ENCODE data around the gene PIGM.

Gene PIGM

DNA sequence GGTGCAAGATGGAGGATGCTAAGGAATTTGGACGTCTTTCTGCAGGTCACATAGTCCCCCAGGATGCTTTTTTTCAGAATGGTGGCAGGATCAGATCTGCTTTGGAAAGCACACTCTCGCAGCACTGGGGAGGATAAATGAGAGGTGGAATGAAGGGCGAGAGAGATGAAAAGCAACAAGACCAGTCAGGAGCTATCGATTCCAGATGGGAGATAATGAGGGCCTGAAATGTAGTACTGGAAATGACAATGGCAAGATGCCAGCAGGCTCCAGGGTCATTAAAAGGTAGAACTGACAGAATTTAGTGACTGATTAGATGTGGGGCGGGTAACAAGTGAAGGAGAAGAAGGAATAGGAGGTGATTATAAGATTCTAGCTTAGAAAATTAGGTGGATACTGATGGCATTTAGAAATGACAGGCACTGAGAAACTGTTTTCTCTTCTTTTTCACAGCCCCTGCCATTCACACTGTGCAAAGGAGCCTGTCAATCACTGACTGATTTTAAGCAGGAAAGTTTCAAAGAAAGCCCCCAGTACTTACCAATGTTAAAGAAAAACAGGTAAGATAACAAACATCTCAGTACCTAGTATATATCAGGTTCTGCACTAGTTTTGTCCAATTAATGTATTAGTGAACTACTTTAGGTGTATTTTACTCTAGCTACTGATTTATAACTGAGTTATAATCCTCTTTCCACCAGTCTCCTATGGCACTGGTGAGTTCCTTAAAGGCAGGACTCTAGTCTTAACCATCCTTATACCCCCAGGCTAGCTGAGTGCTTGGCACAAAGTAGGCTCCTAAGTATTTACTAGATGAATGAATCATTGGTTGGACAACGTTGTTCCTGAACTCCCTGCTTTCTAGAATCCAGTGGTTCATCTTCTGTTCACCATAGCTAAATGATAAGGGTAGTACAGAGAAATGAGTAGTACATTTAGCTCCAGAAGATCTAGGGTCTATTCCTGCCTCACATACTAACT, 9.2 kb downstream of the PIGM start:
- no peak for DNase-seq (ENCODE audit: low spot score)

DNA sequence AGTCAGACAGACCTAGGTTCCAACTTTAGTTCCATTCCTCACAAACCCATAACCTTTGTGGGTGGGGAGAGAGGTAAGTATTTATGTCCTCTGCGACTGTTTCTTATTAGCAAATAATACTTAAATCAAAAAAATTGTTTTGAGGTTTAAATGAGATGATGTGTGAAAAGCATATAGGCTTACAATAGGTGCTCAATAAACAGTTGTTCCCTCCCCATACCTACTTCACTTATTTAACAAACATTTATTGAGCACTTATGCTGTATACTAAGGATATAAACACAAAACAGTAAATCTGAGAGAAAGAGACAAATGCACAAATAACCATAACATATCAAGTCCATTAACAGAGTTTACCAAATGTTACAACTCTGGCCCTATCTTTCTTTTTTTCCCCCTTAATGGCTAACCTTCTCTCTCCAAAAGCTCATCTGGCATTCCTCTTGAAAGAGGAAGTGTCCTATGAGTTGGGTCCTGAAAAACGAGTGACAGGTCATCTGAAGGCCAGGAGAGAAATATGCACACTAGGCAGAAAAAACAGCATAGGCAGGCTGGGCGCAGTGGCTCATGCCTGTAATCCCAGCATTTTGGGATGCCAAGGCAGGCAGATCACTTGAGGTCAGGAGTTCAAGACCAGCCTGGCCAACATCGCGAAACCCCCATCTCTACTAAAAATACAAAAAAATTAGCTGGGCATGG, 10.3 kb downstream of the PIGM start:
- DNase-seq (ENCODE audit: low spot score), result no peak

DNA sequence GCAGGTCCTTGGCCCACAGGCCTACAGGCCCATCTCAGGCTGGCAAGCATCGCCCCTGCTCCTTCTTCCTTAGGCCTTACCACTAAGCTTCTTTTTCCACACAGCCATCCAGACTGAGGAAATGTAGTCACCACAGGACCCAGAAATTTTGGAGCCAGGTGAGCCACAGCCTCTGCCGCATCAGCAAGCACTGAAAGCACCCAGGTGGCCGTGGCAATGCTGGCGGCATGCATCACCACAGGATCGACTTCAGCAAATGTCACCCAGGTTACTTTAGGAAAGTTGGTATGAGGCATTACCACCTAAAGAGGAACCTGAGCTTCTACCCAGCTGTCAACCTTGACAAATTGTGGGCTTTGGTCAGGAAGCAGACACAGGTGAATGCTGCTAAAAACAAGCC, 11.6 kb downstream of the PIGM start:
- no peak for DNase-seq (ENCODE audit: low spot score)

DNA sequence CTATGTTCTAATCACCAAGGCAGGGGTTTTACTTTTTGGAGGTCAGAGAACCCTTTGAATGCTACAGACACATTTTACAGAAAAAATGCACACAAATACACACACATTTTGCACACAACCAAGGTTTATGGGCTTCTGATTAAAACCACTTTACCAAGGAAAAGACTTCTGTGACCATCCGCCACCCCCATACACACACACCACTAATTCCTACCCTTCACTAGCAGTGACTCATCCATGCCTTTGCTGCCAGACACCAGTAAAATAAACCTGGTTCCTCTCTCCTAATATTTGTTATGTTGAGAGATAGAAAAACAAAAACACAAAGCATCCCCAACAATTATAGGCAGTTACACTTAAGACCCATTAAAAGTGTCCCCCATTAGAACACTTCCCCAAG, 12.9 kb downstream of the PIGM start:
- no peak for DNase-seq (ENCODE audit: low spot score)

DNA sequence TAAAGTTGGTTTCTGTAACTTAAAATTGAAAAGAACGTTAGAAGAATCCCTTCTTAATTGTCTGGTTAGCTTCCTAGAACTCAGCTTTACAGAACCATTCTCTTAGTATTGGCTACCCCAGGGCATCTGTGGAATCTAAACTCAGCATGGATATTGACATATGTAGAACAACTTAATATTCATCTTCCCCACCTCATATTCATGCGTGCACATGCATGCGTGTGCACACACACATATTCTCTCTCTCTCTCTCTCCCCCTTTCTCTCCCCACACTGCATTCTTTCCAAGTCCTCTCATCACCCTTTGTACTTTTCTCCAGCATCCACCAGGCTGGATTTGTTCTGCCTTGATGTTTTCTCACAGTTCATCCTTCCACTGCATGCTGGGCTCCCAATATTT, 13.4 kb downstream of the PIGM start:
- DNase-seq (ENCODE audit: low spot score), result no peak

DNA sequence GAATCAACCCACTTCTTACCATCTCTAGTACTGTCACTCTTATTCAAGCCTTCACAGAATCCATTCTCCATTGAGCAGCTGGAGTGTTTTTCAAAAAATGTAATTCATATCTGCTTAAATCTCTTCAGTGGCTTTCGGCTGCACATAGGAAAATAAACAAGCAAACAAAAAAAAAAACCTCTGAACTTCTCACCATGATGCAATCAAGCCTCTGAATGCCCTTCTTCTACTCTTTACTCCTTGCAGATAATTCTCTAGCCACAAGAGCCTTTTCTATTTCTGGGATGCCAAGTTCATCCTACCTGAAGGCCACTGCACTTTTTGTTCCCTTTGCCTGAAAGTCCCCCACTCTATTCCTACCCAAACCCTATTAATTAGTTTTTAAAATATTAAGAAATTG, 14.2 kb downstream of the PIGM start:
- DNase-seq (ENCODE audit: low spot score), result no peak

DNA sequence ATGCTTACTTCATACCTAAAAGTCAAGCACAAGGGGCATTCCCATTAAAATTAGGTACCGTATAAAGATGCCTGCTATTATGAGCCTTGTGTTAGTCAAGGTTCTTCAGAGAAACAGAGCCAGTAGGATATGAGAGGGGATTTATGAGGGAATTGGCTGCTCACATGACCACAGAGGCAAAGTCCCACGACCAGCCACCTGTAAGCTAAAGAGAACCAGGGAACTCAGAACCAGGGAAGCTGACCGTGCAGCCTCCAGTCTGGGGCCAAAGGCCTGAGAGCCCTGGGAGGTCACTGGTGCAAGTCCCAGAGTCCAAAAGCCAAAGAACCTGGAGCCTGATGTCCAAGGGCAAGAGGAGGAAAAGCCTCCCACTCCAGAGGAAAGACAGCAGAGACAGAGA, 20.0 kb downstream of the PIGM start:
- no peak for DNase-seq (ENCODE audit: low spot score)

DNA sequence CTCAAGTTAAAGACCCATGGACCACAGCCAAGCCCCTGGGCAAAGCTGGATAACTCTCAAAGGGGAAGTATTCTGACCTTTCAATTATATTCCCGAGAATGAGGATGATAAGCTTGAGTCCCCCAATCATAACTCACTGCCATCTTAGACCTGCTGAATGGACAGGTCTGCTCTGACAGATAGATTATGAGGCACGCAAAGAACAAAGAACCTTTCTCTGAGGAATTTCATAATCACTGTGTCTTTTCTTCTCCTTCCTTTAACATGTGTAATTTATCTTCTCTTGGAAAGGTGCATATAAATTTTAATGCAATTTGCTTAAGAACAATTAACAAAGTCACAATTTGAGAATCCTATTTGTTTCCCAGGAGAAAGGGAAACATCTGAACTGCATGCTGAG, 22.0 kb downstream of the PIGM start:
- DNase-seq (ENCODE audit: low spot score), result no peak

DNA sequence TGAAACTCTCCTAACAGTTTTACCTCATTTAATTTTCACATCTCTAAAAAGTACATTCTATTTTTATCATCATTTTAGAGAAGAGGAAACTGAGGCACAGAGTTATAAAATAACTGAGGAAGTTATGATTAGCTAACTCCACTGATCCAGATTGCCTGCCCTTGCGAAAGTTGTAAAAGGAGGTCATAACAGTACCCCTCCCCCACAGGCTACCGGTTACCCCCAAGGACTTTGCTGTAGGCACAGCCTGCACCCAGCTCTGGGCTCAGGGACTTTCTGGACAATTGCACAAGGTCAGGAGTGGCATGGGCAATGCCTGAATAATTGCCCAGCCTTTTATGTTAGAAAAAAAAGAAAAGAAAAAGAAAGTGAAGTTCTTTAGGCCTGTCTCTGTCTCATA, 22.7 kb downstream of the PIGM start:
- no peak for DNase-seq (ENCODE audit: low spot score)

DNA sequence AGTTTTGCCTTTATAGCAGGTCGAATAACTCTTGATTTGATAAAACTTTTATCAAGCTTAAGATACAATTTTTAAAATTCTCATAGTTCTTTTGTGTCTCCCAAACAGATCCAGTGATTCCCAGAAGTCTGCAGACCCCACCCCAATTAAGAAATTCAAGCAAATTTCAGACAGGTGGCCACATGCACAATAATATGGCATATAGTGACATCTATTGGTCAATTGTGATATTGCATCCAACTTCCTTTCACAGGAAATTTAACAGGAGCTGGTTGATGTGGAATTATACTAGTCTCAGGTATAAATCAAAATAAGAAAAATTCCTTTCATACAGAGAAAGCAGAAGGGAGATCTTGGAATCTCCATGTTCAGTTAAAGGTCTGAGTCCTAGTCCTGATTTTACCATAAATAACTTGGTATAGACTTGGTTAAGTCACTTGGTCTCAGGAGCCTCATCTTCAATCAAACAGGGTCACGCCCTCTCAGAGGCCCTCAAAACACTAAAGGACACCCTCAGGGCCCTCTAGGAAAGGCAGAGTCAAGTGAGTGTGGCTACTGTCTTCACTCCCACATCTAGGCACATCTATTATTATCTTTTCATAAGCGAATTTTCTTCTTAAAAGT, 24.1 kb downstream of the PIGM start:
- DNase-seq (ENCODE audit: low spot score), result peak; percentile 53

DNA sequence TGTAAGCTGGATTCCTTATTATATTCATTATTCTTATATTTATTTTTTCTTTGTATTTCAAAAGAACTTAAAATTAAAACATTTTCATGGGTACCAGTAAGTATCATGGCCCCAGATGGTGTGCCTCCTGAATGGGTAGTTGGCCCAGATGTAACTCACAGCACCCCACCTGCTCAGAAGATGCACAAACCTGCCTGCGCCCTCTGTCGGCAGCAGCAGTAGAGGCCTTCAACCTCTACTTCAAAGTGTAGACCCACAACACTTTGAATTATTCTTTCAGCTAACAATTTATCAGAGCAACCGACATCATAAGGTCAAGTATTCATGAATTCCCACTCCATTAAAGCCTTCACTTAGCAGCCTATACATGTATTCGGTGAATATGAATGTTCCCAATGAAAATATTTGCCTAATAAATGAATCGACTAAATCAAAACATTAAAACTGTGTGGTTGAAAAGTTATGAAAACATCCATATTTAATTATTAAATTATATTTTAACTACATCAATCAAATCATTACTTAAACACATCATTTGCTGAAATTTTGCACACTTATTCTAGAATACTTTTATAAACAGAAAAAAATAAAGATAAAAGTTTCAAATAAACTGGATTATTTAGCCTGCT, 25.4 kb downstream of the PIGM start:
- peak; percentile 75 for DNase-seq (ENCODE audit: low spot score)

DNA sequence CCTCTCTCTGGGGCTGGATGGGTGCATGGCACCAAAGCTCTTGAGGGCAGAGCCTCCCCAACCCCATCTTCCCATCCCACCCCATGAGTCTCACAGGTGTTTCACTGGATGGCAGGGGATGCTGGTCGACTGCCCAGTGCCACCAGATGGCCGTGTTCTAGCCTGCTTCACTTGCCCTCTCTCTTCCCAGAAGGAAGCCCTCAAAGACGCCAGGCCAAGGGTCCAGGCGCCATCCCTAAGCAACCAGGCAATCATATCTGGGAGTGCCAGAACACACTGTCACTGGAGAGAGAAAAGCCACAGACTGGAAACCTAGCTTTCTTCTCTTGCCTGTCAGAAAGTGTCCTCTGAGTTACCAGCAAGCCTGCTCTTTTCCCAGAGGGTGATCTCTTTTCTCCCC, 26.7 kb downstream of the PIGM start:
- DNase-seq (ENCODE audit: low spot score), result no peak

DNA sequence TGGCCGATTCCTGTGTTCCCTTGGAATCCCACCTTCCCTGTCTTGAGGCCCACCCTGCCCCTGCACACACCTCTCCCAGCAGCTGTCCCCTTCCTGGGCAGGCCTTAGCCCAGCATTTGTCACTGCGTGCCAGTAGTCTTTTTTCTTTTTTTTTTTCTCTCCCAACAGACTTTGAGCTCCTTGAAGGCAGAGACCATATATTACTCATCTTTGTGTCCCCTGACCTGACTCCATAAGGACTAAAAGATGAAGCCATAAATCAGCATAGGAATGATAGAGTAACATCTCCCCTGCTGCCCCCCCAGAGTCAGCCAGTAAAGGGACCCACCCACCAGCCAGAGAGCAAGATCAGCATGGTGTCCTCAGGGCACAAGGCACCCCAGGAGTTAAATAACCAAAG, 27.4 kb downstream of the PIGM start:
- no peak for DNase-seq (ENCODE audit: low spot score)

DNA sequence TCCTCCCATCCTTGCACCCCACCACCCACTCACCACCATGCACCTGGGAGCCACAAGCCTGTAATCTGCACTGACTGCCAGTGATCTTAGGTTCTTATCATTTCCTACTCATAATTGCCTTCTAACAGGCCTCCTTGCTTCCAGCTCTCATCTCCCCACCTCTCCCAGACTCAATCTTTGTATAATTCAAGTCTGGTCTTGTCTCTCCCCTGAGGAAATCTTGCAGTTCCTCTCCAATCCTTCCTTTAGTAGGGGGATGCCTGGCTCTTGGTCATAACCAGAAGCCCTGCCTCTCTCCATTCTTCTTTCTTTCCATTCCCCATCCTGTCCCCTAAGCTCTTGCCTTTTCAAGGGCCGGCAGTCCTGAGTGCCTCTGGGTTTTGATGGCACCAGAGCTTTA, 27.8 kb downstream of the PIGM start:
- DNase-seq (ENCODE audit: low spot score), result no peak

DNA sequence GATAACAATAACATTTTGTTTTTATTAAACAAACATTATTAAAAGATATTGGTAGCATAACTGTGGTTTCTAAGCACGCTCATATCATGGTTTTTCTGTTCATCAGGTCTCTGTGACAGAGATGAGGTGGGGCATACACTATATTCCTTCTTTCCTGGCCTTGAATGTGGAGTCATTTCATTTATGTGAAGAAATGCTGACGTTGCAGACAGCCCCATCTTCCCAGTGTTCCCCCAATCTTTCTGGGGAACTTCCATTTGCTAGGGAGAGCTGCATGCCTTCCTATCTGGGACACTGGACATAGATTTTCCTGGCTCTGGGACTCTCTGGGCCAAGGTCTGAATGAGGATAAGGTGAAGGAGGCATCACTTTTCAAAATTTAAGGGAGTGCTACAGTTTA, 30.4 kb downstream of the PIGM start:
- no peak for DNase-seq (ENCODE audit: low spot score)

DNA sequence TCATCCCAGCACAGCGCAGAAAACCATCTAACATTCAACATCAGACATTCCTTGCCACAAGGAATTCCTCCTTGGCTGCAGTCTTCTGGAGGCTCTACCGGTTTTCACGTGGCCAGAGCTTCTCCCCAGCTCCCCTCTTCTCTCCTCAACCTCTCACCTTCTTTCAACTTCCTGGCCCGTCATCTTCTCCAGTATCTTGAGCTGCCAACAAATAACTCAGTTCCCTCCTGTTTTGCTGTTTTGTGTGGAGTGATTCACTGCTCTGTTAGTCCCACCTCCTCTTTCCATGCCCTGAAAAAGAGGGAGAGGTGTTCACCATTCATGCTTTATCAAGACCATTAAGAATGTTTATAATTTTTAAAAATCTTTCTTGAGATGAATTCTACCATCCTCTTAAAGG, 32.6 kb downstream of the PIGM start:
- no peak for DNase-seq (ENCODE audit: low spot score)

DNA sequence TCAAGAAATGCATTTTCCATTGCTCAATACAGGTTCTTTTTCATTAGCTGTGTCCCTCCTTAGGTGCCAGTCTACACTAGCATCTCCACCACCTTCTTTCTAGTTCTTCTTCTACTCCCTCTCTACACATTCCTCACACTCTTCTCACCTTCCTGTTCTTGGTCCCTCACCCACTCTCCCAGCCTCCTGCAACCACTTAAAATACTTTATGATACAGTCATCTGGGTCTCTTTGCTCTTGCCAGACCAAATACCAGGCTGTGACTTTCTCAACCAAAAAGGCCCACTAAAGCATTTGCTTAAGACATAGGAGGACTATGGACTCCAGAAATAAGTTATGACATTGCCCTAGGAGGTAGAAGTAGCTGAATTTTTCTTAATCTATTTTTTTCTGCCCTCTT, 35.1 kb downstream of the PIGM start:
- no peak for DNase-seq (ENCODE audit: low spot score)

DNA sequence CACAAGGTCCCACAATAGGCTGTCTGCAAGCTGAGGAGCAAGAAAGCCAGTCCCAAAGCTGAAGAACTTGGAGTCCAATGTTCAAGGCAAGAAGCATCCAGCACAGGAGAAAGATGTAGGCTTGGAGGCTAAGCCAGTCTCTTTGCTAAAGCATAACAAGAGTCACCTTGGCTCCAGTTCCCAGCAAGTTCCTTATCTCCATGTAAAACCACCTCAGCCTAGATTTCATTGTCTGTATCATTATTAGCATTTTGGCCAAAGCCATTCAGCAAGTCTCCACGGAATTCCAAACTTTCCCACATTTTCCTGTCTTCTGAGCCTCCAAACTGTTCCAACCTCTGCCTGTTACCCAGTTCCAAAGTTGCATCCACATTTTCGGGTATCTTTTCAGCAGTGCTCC, 36.9 kb downstream of the PIGM start:
- no peak for DNase-seq (ENCODE audit: low spot score)

DNA sequence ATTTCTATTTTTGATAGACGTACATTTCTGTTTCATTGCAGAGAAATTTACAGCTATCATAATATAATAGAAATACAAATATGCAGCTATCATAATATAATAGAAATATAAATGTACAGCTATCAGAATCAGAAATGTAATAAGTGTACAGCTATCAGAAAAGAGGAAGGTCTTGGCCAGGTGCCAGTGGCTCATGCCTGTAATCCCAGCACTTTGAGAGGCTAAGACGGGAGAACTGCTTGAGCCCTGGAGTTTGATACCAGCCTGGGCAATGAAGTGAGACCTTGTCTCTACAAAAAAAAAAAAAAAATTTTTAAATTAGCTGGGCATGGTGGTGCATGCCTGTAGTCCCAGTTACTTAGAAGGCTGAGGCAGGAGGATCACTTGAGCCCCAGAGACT, 37.9 kb downstream of the PIGM start:
- no peak for DNase-seq (ENCODE audit: low spot score)

DNA sequence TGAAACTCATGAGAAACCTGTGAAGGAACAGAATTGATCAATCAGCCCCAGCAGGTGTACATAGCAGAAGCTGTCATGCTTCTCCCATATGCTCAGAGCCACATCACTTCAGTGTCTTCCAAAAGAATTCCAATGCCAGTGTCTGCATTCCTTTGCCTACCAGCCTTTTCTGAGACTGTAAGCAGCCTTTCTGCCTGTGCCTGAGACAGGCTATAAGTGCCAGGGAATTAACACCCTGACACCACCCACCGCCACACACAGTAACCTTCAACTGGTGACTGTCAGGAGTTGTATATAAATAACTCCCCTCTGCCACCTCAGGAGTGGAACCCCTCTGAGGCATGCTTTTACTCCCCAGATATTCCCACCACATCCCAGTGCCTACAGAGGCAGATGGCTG, 39.6 kb downstream of the PIGM start:
- no peak for DNase-seq (ENCODE audit: low spot score)

DNA sequence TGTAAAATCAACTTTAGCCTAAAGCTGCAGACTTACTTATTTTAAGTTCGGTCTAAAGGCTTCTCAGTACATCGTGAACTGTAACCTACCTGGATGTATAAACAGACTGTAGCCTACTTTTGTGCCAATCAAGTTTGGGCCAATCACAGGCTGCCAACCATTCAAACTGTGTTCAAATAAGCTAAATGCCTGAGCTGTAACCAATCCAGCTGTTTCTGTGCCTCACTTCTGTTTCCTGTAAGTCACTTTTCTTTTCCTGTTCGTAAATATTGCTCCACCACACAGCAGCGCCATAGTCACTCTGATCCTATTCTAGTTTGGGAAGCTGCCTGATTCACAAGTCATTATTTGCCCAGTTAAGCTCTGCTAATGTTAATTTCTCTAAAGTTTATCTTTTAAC, 40.3 kb downstream of the PIGM start:
- DNase-seq (ENCODE audit: low spot score), result no peak

DNA sequence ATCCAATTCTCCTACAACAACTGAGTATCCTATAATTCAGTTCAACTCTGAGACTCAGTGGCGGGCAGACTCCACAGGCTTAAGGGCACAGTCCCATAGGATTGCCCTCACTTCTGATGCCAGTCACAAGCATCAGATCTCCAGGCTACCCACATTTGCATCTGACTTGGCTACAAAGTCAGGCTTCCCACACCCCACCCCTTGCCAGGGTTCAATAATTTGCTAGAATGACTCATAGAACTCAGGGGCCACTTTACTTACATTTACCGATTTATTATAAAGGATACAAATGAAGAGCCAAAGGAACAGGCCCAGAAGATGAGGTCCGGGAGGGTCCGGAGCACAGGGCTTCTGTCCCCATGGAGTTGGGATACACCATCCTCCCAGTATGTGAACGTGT, 41.8 kb downstream of the PIGM start:
- no peak for DNase-seq (ENCODE audit: low spot score)

DNA sequence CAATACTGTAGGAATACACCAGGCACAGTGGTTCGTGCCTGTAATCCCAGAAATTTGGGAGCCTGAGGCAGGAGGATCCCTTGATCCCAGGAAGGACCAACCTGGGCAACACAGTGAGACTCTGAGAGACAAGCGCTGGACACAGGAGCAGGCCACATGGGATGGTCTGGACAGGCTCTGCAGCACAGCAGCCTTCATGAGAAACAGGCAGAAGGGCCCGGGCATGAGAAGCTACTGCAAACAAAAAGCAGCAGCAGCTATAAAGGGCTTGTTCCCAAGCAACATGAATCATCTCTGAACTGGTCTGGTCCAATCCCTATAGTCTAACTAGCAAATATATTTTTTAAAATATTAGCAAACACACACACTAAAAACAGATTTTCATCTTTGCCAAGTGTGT, 42.2 kb downstream of the PIGM start:
- DNase-seq (ENCODE audit: low spot score), result no peak

Data from CD4-positive, alpha-beta T cell treated with Interleukin-2 at 100 ng/mL for 4 hours (primary cell).